Glutamatergic neuron (in vitro differentiated cells): ENCODE data around the gene NRSN1. TPM values are rescaled to one million over a fixed set of nuclear protein-coding genes. Genes with fewer than 3 reads are reported as not detected.

Source experiments
- DNase-seq: peaks from one replicate; pipeline ENCODE4 v3.0.0; 2022
- H3K27ac Mint-ChIP-seq: one replicate; pipeline ENCODE4 v1.8.0; 2020; ENCODE audit warnings: mild to moderate bottlenecking, mixed read lengths, inconsistent platforms; ENCODE audit not compliant: unreplicated experiment
- H3K27me3 Mint-ChIP-seq: one replicate; pipeline ENCODE4 v1.8.0; 2020; ENCODE audit warnings: mild to moderate bottlenecking, moderate library complexity, mixed read lengths, inconsistent platforms; ENCODE audit not compliant: unreplicated experiment
- H3K36me3 Mint-ChIP-seq: one replicate; pipeline ENCODE4 v1.8.0; 2020; ENCODE audit warnings: mild to moderate bottlenecking, mixed read lengths, inconsistent platforms; ENCODE audit not compliant: unreplicated experiment
- H3K4me1 Mint-ChIP-seq: one replicate; pipeline ENCODE4 v1.8.0; 2020; ENCODE audit warnings: mild to moderate bottlenecking, low read depth, mixed read lengths, inconsistent platforms; ENCODE audit not compliant: unreplicated experiment
- H3K4me3 Mint-ChIP-seq: one replicate; pipeline ENCODE4 v1.8.0; 2020; ENCODE audit warnings: mild to moderate bottlenecking, mixed read lengths, inconsistent platforms; ENCODE audit not compliant: unreplicated experiment
- H3K9me3 Mint-ChIP-seq: one replicate; pipeline ENCODE4 v1.8.0; 2020; ENCODE audit warnings: mild to moderate bottlenecking, moderate library complexity, mixed read lengths, inconsistent platforms; ENCODE audit not compliant: unreplicated experiment
- total RNA-seq: library from RNA; stranded (reverse); fragmentation: NEBNext Ultra II Directional; extraction: Animal tissue kit (Norgen Biotek cat#: 25700); gene quantifications from one replicate; pipeline ENCODE4 v1.2.1, GENCODE V29; 2021; ENCODE audit not compliant: unreplicated experiment
- TF ChIP-seq, protein P1 (sequence below): fragments of 200-600 bp; sonication (generic); IDR thresholded peaks from one replicate; pipeline ENCODE4 v1.5.0; 2021; ENCODE audit not compliant: partially characterized antibody, unreplicated experiment

Gene NRSN1
- total RNA-seq, 1 donor from 2014 or later = 5.7 TPM

DNA sequence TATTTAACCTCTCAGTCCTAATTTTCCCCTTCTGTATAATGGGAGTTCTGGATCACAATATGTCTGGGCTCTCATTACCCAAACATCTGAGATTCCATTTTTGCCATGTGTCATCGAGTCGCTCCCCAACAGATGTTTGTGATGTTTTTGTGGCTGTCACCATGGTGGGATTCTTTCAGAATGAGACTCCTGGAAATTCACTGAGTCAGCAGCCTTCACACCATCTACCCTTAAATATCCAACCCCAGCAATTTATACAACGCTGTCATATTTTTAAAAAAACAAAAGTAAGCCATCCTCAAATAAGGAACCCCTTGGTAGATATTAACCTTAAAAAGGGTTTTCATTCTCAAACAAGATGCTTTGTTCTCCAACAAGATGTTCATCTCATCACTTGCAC is 20.9 kb downstream of the NRSN1 start:
- H3K27ac Mint-ChIP-seq = no peak overlapping the region
- TF ChIP-seq, protein P1, sequence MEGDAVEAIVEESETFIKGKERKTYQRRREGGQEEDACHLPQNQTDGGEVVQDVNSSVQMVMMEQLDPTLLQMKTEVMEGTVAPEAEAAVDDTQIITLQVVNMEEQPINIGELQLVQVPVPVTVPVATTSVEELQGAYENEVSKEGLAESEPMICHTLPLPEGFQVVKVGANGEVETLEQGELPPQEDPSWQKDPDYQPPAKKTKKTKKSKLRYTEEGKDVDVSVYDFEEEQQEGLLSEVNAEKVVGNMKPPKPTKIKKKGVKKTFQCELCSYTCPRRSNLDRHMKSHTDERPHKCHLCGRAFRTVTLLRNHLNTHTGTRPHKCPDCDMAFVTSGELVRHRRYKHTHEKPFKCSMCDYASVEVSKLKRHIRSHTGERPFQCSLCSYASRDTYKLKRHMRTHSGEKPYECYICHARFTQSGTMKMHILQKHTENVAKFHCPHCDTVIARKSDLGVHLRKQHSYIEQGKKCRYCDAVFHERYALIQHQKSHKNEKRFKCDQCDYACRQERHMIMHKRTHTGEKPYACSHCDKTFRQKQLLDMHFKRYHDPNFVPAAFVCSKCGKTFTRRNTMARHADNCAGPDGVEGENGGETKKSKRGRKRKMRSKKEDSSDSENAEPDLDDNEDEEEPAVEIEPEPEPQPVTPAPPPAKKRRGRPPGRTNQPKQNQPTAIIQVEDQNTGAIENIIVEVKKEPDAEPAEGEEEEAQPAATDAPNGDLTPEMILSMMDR = no peak
- no peak overlapping the region for H3K4me3 Mint-ChIP-seq
- no peak for DNase-seq
- peaks cover 4% of the 10 kb centered on the region for H3K4me1 Mint-ChIP-seq
- H3K36me3 Mint-ChIP-seq = no peaks in the 10 kb centered on the region
- no peaks in the 10 kb centered on the region for H3K9me3 Mint-ChIP-seq
- H3K27me3 Mint-ChIP-seq = no peaks in the 10 kb centered on the region

DNA sequence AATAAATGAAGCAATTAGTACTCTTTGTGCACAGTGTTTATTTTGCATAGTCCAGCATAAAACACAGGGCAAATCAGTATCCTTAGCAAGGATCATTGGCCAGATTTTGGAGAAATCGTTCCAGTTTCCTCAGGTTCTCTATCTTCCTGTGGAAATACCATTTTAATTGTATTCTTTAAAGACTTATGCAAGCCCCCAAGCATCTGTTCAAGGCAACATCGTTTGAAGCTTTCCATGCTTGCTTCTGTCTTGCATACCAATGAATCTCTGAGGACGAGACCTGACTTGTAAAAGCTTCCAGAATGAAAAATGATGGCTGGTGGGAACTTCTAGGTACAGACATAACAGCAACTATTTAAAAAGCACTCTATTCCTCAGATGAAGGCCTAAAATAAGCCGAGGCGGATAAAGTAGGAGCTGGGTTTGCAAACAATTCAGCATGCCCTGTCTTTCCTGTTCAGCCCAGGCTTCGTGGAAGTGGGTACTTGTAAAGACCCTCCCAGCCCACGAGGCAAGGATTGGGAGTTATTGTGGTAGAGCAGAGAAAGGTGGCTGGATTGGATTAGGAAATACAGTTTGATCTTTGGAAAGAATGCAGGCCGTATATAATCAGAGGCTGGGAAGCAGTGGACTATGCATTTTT is 21.6 kb downstream of the NRSN1 start:
- Mint-ChIP-seq H3K27me3 (no peaks in the 10 kb centered on the region), H3K4me3 (no peak overlapping the region), H3K36me3 (no peaks in the 10 kb centered on the region), H3K9me3 (no peaks in the 10 kb centered on the region), H3K4me1 (peaks cover 4% of the 10 kb centered on the region), H3K27ac (no peak overlapping the region)
- TF ChIP-seq, protein P1 = no peak
- no peak for DNase-seq

DNA sequence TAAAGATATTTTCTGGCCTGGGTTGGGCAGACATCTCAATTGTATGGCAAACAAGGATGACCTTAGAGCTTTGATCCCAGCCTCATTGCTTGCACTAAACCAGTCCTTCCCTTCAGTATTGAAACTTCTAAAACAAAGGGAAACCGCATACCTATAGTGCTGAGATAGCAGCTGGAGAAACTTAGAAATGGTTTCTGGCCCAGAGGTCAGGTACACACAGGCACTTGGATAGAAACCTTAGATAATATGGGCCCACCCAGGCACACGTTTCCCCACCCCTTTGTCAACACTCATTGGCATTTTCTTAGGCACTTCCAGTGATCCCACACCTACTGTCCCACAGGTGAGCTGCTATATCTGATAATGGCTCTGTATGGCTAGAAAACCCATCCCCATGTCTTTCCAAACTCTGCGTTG is 22.1 kb downstream of the NRSN1 start:
- Mint-ChIP-seq H3K4me1 (peaks cover 4% of the 10 kb centered on the region), H3K27me3 (no peaks in the 10 kb centered on the region), H3K36me3 (no peaks in the 10 kb centered on the region), H3K9me3 (no peaks in the 10 kb centered on the region), H3K4me3 (no peak overlapping the region), H3K27ac (no peak overlapping the region)
- DNase-seq = no peak
- TF ChIP-seq, protein P1 = no peak

DNA sequence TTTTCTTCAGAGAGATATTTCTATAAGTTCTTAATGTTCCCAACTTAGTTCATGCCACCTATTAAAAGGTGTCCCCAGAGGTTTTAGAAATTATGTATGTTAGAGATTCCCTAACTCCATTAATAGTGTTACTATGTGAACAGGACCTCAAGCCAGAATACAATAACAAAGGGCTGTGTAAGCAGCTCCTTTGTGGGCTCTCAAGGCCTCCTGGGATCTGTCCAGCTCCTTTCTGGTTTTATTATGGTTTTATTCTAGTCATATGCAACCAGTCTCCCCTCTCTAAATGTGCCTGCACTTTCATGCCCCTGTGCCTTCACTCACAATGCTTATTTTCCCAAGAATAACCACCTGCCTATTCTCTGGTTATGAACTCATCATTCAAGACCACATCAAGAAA is 22.7 kb downstream of the NRSN1 start:
- Mint-ChIP-seq H3K36me3 (no peaks in the 10 kb centered on the region), H3K4me1 (peaks cover 4% of the 10 kb centered on the region), H3K4me3 (no peak overlapping the region), H3K27ac (no peak overlapping the region), H3K9me3 (no peaks in the 10 kb centered on the region), H3K27me3 (no peaks in the 10 kb centered on the region)
- DNase-seq = no peak
- TF ChIP-seq, protein P1 = no peak

DNA sequence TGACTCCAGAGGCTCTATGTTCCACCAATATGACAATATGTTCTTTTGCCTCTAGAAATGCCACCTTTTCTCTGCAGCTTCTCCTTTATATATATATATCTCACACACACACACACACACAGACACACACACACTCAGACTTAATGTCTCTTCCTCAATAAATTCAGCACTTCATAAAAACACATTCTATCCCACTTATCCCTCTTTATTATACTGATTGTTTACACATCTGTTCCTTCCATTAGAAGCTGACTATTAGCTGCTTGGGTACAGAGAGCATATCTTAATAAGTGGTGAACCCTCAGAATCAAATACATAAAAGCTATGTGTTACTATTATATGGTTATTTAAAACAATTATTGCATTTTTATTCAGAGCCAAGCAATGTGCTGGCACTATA is 23.3 kb downstream of the NRSN1 start:
- Mint-ChIP-seq H3K9me3 (no peaks in the 10 kb centered on the region), H3K4me1 (peaks cover 4% of the 10 kb centered on the region), H3K27ac (no peak overlapping the region), H3K4me3 (no peak overlapping the region), H3K36me3 (no peaks in the 10 kb centered on the region), H3K27me3 (no peaks in the 10 kb centered on the region)
- DNase-seq = no peak
- TF ChIP-seq, protein P1 = no peak
